ENCODE results near the gene ANP32B. TPM values are rescaled to one million over a fixed set of nuclear protein-coding genes. Genes with fewer than 3 reads are reported as not detected.

Gene ANP32B
- total RNA-seq = 5.5 and 5.8 TPM in 2 replicates

GRCh38 chr9:97982683-97983588 is at the start of gene ANP32B:
Gene ANP32B, plus strand, starts transcription at chr9:97983341. Its CDS starts 215 bp downstream, at chr9:97983556.

GRCh38 chr9:97938081-97938644 is 45.0 kb upstream of the ANP32B start, which contains the start of gene HEMGN:
Gene HEMGN, minus strand, starts transcription at chr9:97938172. Its CDS starts 36 bp downstream, at chr9:97938136.

GRCh38 chr9:98056269-98057137 is 73.4 kb downstream of the ANP32B start, which contains the start of gene NANS:
Gene NANS, plus strand, starts transcription at chr9:98056732. Its CDS starts 77 bp downstream, at chr9:98056809.

Small RNA genes within 50 kb of the gene (small RNA-seq; reads per million reads assigned to genes)
- not detected for gene RNU6-918P

Other genes starting within 250 kb of the ANP32B start
- gene FOXE1, start 130.1 kb upstream of the ANP32B start, total RNA-seq = 0.12 TPM in 1 of 2 replicates, not detected in the other
- gene TRMO, start 60.8 kb upstream of the ANP32B start, total RNA-seq = 18.7 and 19.8 TPM in 2 replicates
- gene HEMGN, start 45.2 kb upstream of the ANP32B start, total RNA-seq = not detected in 2 replicates
- 44.6 and 44.7 TPM in 2 replicates for gene NANS, start 73.4 kb downstream of the ANP32B start, total RNA-seq
- 10.9 and 12.5 TPM in 2 replicates for gene TRIM14, start 135.9 kb downstream of the ANP32B start, total RNA-seq
- 0.49 and 0.73 TPM in 2 replicates for gene CORO2A, start 209.3 kb downstream of the ANP32B start, total RNA-seq